Suppressor macrophage treated with lipopolysaccharide for 4 hours (primary cell): Measurements from ENCODE around the gene DUOXA1.
"Not testable (repeated sequence)": the region's sequence is repeated elsewhere in the genome, so short reads cannot be mapped to it uniquely, and the experiment has no call there.

Source experiments
- DNase-seq: peaks from one replicate; pipeline ENCODE4 v3.0.0-alpha.2; 2020

Gene DUOXA1

GRCh38 chr15:45150481-45150880 lies 20.8 kb upstream of the DUOXA1 start:
- no peak for DNase-seq

DNA sequence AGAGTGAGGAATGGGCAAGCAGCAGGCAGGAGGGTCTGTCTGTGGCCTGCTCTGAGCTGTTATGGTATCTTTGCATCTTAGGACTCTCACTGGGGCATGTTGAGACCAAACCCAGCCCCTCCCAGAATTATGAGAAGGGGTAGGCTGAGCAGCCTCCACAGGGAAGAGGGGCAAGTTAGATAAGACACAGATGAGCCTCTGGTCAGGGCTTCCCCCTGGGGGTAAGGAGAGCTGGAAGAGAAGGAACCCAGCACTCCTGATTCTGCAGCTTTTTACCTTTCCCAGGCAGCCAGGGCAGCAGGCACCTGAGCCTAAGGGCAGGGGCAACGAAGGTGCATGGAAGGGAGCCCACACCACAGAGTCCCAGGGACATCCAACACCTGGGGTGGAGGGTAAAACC lies 19.4 kb upstream of the DUOXA1 start:
- DNase-seq, result no peak

DNA sequence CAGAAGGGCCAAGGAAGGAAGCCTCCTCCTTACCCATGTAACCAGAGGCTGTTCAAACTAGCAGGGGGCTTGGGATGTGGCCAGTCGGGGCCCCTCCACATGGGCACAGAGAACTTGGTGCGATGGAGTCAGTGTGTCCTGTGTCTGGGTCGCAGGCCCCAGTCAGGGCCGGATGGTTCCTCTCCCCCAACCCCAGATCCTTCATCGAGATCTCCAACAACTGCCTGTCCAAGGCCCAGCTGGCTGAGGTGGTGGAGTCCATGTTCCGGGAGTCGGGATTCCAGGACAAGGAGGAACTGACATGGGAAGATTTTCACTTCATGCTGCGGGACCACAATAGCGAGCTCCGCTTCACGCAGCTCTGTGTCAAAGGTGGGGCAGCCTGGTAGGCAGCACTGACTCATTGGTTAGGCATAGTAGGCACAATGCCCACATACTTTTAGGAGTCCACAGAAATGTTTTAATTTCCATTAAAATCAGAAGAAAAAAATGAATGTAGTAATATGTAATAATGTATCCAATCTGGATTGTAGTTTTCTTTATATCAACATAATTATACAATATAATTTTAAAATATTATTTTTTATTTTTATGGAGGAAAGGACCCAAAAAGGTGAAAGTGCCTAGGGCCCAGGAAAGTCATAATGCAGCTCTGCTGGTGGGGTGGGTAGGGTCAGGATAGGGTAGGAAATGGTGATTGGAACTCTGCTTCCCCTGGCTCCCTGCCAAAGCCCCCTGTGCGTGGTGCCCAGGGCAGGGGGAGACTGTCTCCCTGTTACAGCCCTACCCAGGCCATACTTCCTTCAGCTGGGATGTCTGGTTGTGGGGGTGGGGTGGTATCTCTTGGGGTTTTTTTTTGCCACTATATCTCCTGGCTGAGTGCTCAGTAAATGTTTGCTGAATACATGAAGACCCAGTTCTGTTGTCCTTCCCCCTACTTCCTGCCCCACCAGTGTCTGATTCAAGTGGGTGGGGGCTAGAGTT lies 18.7 kb upstream of the DUOXA1 start:
- no peak for DNase-seq

- DNase-seq, result no peak
Observed at GRCh38 chr15:45147606-45148005, 17.9 kb upstream of the DUOXA1 start.

GRCh38 chr15:45146405-45146804 lies 16.7 kb upstream of the DUOXA1 start:
- DNase-seq, result peak; percentile 7

GRCh38 chr15:45144775-45145174 lies 15.1 kb upstream of the DUOXA1 start:
- DNase-seq, result no peak

DNA sequence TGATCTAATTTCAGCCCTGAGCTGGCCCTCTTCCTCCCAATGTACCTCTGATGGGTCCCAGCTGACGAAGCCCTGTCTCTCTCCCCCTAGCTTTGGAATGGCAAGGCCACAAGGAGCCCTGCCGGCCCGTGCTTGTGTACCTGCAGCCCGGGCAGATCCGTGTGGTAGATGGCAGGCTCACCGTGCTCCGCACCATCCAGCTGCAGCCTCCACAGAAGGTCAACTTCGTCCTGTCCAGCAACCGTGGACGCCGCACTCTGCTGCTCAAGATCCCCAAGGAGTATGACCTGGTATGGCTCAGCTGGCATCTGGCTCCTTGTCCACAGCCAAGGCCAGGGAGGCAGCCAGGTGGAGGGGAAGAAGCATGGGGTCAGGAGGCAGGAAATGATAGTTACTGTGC lies 14.3 kb upstream of the DUOXA1 start:
- DNase-seq, result no peak

- DNase-seq, result no peak
Observed at GRCh38 chr15:45143056-45143455, 13.4 kb upstream of the DUOXA1 start.

DNA sequence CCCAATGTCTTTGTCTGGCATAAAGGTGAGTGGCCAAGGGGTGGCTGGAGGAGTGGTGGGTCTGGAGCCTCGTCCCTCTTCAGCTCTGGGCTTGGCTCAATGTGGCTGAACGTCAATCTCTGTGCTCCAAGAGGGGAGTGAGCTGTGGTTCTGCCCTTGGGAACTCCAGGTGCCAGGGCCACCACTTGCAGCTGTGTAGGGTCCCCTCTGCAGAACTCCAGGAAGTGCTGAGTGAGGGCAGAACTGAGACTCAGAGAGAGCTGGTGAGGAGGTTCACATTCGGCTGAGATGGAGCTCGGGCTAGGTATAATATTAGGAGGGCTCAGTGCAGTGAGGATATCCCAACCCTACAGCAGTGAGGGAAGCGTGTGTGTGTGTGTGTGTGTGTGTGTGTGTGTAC lies 11.7 kb upstream of the DUOXA1 start:
- DNase-seq, result no peak

GRCh38 chr15:45140557-45141250 lies 11.0 kb upstream of the DUOXA1 start:
- no peak for DNase-seq

DNA sequence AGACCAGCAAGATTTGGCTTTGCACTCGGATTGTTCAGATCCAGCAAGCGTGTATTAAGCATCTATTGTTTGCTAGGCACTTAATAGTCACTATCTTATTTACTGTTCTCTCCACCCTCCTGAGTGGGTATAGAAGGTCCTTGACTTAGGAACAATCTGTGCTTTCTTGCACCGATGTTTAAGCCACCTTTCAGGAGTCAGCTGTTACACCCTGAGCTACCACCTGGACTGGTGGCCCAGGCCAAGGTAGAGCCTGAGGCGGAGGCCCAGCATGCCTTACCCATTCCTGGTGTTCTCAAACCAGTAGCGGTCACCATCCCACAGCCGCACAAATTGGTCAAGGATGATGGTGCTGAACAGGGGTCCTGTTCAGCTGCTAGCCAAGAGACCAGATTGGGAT lies 10.1 kb upstream of the DUOXA1 start:
- no peak for DNase-seq

- DNase-seq, result no peak
Observed at GRCh38 chr15:45138814-45139765, 9.4 kb upstream of the DUOXA1 start.

DNA sequence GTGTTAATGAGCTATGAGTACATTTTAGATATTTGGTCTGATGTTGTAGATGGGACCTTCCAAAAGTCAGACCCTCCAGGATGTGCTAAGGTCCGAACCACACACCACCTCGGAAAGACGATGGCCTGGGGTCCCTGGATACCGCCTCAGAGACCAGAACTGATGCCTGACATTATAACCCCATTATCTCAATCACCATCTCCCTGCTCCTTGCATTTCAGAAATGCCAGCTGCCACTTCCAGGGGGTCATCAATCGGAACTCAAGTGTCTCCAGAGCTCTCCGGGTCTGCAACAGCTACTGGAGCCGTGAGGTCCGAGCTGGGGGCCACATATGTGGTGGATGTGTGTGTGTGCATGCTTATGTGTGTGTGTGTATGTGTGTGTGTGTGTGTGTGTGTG lies 8.0 kb upstream of the DUOXA1 start:
- DNase-seq, result no peak

DNA sequence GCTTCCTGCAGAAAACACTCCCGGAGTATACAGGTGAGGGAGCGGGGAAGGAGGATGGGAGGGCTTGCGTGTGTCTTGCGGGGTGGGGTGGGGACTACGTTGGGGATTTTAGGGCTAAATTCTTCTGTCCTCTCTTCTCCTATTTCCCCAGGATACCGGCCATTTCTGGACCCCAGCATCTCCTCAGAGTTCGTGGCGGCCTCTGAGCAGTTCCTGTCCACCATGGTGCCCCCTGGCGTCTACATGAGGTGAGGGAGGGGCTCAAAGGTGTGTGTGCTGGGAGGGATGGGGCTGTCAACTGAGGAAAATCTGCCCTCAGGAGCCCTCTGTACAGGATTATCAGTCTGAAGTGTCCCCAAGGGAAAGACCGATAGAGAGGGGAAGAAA lies 6.7 kb upstream of the DUOXA1 start:
- no peak for DNase-seq

GRCh38 chr15:45135705-45136377 lies 6.2 kb upstream of the DUOXA1 start:
- not testable (repeated sequence) for DNase-seq

DNA sequence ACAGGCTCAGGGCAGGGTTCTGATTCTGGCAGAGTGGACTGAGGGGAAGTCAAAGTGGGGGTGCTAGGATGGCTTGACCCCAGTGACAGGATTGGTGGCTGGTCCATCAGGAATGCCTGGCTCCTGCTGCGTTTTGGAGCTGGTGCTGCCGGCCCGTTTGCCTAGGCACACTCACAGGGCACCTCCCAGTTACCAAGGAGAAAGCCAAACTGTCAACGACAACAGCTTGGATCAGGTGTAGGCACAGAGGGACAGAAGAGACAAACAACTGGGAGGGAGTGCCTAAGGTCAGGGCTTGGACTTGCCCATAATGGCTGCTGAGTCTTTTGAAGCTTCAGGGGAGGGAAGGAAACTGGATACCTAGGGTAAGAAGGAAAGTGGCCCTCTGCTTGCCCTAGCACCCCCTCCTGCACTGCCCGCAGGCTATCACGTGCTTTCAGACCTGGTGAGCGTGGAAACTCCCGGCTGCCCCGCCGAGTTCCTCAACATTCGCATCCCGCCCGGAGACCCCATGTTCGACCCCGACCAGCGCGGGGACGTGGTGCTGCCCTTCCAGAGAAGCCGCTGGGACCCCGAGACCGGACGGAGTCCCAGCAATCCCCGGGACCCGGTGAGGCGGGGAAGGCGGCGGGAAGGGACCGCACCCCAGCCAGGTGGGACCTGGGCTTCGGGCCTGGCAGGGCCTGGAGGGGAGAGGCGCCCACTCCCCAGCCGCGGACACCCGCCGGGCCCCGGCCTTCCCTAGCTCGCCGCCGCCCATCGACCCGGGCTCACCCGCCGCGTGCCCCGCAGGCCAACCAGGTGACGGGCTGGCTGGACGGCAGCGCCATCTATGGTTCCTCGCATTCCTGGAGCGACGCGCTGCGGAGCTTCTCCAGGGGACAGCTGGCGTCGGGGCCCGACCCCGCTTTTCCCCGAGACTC lies 5.3 kb upstream of the DUOXA1 start:
- no peak for DNase-seq

DNA sequence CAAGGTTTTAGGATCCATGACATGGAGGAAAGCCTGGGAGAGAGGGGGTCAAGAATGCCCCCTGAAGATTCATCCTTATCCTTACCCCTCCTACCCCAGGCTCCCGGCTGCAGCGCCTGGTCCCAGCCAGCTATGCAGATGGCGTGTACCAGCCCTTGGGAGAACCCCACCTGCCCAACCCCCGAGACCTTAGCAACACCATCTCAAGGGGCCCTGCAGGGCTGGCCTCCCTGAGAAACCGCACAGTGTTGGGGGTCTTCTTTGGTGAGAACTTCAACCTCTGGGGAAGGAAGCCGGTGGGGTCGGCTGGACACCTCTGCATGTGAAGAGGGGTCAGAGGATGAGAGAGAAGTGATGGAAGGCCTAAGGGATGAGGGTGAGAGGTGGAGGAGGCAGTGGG lies 4.4 kb upstream of the DUOXA1 start:
- DNase-seq, result no peak

DNA sequence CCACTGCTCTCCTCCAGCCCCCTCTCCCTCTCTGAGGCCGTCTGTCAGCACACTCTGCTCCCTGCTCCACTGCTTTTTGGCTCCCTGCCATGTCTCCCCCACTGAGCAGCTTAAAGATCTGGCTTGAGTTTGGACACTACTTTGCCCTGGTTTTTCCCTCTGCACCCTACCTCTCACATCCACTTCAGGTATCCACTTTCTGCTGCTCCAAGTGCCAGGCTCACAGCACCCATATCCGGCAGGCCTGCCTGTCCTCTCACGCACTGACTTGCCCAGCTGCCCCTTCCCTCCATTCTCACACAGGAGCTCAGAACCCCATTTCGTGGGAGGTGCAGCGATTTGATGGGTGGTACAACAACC lies 3.9 kb upstream of the DUOXA1 start:
- DNase-seq, result no peak

GRCh38 chr15:45132844-45133560 lies 3.3 kb upstream of the DUOXA1 start:
- DNase-seq, result no peak

- DNase-seq, result no peak
Observed at GRCh38 chr15:45131510-45131909, 1.8 kb upstream of the DUOXA1 start.
